Dedifferentiated amniotic fluid mesenchymal stem cell (primary cell): ENCODE data around the gene XAF1.
"Not testable (repeated sequence)": the region's sequence is repeated elsewhere in the genome, so short reads cannot be mapped to it uniquely, and the experiment has no call there.

ENCODE experiments used
- DNase-seq: peaks from one replicate; pipeline ENCODE4 v3.0.0-alpha.2; 2016; ENCODE audit errors: extremely low spot score

The XAF1 gene

GRCh38 chr17:6800422-6801027, 44.7 kb downstream of the XAF1 start:
- DNase-seq: no peak

- no peak for DNase-seq
Observed at GRCh38 chr17:6811510-6811909, 55.7 kb downstream of the XAF1 start.

DNA sequence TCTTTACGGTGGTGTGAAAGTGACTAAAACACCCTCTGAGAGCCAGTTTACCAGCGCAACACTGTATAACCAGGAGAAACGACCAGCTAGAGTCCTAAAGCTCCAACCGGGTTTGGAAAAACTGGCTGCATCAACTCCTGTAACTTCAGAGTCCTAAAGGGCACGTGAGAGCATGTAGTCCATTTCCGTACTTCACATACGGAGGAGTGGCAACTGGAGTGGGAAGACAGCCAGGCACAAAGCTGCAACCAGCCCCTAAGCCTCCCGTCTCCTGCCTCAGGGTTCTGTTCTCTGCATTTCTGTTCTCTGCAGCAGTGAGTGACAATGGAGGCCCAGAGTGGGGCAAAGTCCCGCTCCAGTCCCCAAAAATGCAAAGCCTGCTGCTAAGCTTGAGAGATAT, 56.4 kb downstream of the XAF1 start:
- DNase-seq: no peak

DNA sequence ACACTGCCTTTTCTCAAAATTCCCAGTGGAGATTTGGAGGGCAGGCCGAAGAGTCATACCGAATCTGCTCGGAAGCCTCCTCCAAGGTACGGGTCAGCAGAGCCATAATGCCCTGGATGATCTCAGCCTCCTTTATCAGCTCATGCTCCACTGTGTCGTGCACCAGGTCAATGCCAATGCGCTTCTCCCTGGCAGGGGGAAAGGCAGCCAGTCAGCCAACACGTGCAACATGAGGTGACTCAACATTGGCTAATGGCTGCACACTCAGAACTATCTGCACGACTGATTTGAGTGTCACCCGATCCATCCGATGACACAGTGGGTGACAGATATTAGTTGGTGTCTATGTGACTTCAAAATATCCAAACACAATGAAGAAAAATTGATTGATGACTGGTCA, 59.9 kb downstream of the XAF1 start:
- no peak for DNase-seq

GRCh38 chr17:6816368-6816767, 60.5 kb downstream of the XAF1 start:
- not testable (repeated sequence) for DNase-seq

DNA sequence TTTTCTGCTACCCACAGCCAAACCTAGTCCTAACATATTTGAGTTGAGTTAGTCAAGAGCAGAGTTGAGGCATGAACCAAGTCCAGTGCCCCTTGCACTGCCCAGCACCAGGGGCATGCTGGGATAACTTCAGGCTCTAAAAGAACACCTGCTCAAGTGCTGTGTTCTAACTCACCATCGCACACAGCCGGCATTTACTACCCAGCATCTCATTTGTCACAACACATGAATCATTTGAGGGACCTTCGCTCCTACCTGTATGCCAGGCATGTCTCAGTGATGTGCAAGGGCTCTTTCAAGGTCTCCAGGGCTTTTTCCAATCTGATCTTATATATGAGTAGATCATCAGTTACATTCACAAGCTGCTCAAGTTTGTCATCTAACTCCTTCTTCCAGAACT, 63.1 kb downstream of the XAF1 start:
- no peak for DNase-seq

DNA sequence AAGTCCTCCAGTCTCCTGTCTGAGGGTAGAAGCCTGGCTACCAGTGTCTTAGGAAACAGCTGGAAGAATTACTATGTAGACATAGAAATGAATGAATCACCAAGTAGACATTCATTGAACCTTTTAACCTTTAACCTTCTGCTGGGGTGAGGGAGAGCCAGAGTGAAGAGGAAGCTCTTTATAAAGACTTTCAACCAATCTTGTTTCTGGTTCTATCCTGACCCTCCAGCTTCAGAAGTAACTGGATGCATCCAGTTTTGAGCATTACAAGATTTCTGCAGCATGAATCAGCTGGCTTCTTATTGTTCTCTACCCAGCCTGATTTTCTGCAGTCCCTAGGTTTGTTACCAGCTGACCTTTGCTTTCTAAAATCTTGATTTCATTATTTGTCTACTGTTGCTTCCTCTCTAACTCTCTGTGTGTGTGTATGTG, 67.2 kb downstream of the XAF1 start:
- DNase-seq: peak; percentile 12
